ENCODE data around the gene NETO2.

DNA sequence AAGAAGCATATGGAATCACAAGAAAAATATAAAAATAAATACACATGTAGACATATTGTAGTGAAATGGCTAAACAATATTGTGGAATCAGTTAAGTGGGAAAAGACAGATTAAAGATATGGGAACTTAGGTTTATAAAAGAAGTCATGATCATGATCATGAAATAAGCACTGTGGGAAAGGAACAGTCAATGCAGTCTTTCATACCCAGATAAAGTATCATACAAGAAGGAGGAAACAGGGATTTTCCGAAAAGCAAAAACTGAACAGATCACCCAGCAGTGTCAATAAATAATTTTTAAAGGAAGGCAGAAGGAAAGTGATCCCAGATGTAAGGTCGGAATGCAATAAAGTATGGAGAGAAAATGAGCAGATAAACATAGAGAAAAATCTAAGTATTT, 71.6 kb downstream of the NETO2 start:
- TF ChIP-seq NR1H2 (CRISPR knock-in tag; IDR thresholded peaks at IDR 0.05; ENCODE audit: borderline replicate concordance, low read depth) (no peak), SMAD3 (CRISPR knock-in tag; IDR thresholded peaks at IDR 0.05) (no peak), ZNF615 (CRISPR knock-in tag; IDR thresholded peaks at IDR 0.05; ENCODE audit: borderline replicate concordance) (no peak), ZNF12 (CRISPR knock-in tag; IDR thresholded peaks at IDR 0.05) (no peak), ELF1 (CRISPR knock-in tag; IDR thresholded peaks at IDR 0.05) (no peak)
- TF ChIP-seq, protein P1, sequence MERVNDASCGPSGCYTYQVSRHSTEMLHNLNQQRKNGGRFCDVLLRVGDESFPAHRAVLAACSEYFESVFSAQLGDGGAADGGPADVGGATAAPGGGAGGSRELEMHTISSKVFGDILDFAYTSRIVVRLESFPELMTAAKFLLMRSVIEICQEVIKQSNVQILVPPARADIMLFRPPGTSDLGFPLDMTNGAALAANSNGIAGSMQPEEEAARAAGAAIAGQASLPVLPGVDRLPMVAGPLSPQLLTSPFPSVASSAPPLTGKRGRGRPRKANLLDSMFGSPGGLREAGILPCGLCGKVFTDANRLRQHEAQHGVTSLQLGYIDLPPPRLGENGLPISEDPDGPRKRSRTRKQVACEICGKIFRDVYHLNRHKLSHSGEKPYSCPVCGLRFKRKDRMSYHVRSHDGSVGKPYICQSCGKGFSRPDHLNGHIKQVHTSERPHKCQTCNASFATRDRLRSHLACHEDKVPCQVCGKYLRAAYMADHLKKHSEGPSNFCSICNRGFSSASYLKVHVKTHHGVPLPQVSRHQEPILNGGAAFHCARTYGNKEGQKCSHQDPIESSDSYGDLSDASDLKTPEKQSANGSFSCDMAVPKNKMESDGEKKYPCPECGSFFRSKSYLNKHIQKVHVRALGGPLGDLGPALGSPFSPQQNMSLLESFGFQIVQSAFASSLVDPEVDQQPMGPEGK (CRISPR knock-in tag; IDR thresholded peaks at IDR 0.05) = no peak

Data from HepG2 (cell line).